ENCODE results near the gene MAPK4. TPM values are rescaled to one million over a fixed set of nuclear protein-coding genes. Genes with fewer than 3 reads are reported as not detected.
"Not testable (repeated sequence)": the region's sequence is repeated elsewhere in the genome, so short reads cannot be mapped to it uniquely, and the experiment has no call there.

MAPK4 gene
- total RNA-seq, 2 donors from 2014 or later: not detected

- H3K36me3 Mint-ChIP-seq: no peaks in the 10 kb centered on the region
- no peak overlapping the region for H3K27ac Mint-ChIP-seq
- no peak overlapping the region for H3K4me3 Mint-ChIP-seq
- DNase-seq (ENCODE audit: low spot score) (no peak), ATAC-seq (no peak)
- no peaks in the 10 kb centered on the region for H3K9me3 Mint-ChIP-seq
- H3K4me1 Mint-ChIP-seq (ENCODE audit: low read depth in 2 of 2): no peaks in the 10 kb centered on the region
- peaks cover 4 to 5% of the 10 kb centered on the region in 2 donors for H3K27me3 Mint-ChIP-seq
Observed at GRCh38 chr18:50700245-50701165, 140.6 kb downstream of the MAPK4 start.

- Mint-ChIP-seq H3K4me1 (ENCODE audit: low read depth in 2 of 2) (no peaks in the 10 kb centered on the region), H3K4me3 (no peak overlapping the region), H3K9me3 (no peaks in the 10 kb centered on the region), H3K36me3 (no peaks in the 10 kb centered on the region), H3K27me3 (peaks cover 0 to 5% of the 10 kb centered on the region in 2 donors), H3K27ac (no peak overlapping the region)
- no peak for ATAC-seq
- DNase-seq (ENCODE audit: low spot score): no peak
Observed at GRCh38 chr18:50704357-50704940, 144.6 kb downstream of the MAPK4 start.

GRCh38 chr18:50706199-50706598 lies 146.3 kb downstream of the MAPK4 start:
- H3K9me3 Mint-ChIP-seq: no peaks in the 10 kb centered on the region
- no peak for DNase-seq (ENCODE audit: low spot score)
- no peaks in the 10 kb centered on the region for H3K4me1 Mint-ChIP-seq (ENCODE audit: low read depth in 2 of 2)
- H3K4me3 Mint-ChIP-seq: no peak overlapping the region
- peaks cover 0 to 5% of the 10 kb centered on the region in 2 donors for H3K27me3 Mint-ChIP-seq
- H3K36me3 Mint-ChIP-seq: no peaks in the 10 kb centered on the region
- no peak overlapping the region for H3K27ac Mint-ChIP-seq
- ATAC-seq: no peak

GRCh38 chr18:50706651-50707050 lies 146.8 kb downstream of the MAPK4 start:
- Mint-ChIP-seq H3K36me3 (no peaks in the 10 kb centered on the region), H3K27me3 (peaks cover 0 to 5% of the 10 kb centered on the region in 2 donors), H3K9me3 (no peaks in the 10 kb centered on the region), H3K4me1 (ENCODE audit: low read depth in 2 of 2) (no peaks in the 10 kb centered on the region), H3K4me3 (no peak overlapping the region), H3K27ac (no peak overlapping the region)
- ATAC-seq (no peak), DNase-seq (ENCODE audit: low spot score) (no peak)

- not testable (repeated sequence) for H3K27me3 Mint-ChIP-seq; ATAC-seq; H3K9me3 Mint-ChIP-seq; H3K36me3 Mint-ChIP-seq; DNase-seq (ENCODE audit: low spot score); H3K4me1 Mint-ChIP-seq (ENCODE audit: low read depth in 2 of 2); H3K27ac Mint-ChIP-seq; H3K4me3 Mint-ChIP-seq
Observed at GRCh38 chr18:50707297-50707696, 147.4 kb downstream of the MAPK4 start.

- Mint-ChIP-seq H3K36me3 (no peaks in the 10 kb centered on the region), H3K4me1 (ENCODE audit: low read depth in 2 of 2) (no peaks in the 10 kb centered on the region), H3K27me3 (peaks cover 0 to 5% of the 10 kb centered on the region in 2 donors), H3K27ac (no peak overlapping the region), H3K4me3 (no peak overlapping the region), H3K9me3 (no peaks in the 10 kb centered on the region)
- no peak for DNase-seq (ENCODE audit: low spot score)
- ATAC-seq: no peak
Observed at GRCh38 chr18:50707855-50708469, 148.1 kb downstream of the MAPK4 start.

GRCh38 chr18:50709193-50709592 lies 149.3 kb downstream of the MAPK4 start:
- no peak for ATAC-seq
- H3K36me3 Mint-ChIP-seq: no peaks in the 10 kb centered on the region
- H3K4me1 Mint-ChIP-seq (ENCODE audit: low read depth in 2 of 2): no peaks in the 10 kb centered on the region
- H3K9me3 Mint-ChIP-seq: no peaks in the 10 kb centered on the region
- DNase-seq (ENCODE audit: low spot score): no peak
- no peaks in the 10 kb centered on the region for H3K27me3 Mint-ChIP-seq
- no peak overlapping the region for H3K4me3 Mint-ChIP-seq
- H3K27ac Mint-ChIP-seq: no peak overlapping the region

GRCh38 chr18:50711386-50711785 lies 151.5 kb downstream of the MAPK4 start:
- H3K4me3 Mint-ChIP-seq: no peak overlapping the region
- no peak for DNase-seq (ENCODE audit: low spot score)
- no peak for ATAC-seq

GRCh38 chr18:50715919-50716318 lies 156.0 kb downstream of the MAPK4 start:
- peaks cover 4% of the 10 kb centered on the region for H3K9me3 Mint-ChIP-seq
- no peak overlapping the region for H3K4me3 Mint-ChIP-seq
- ATAC-seq (no peak), DNase-seq (ENCODE audit: low spot score) (no peak)
- no peak overlapping the region for H3K27ac Mint-ChIP-seq
- H3K36me3 Mint-ChIP-seq: no peaks in the 10 kb centered on the region
- no peaks in the 10 kb centered on the region for H3K4me1 Mint-ChIP-seq (ENCODE audit: low read depth in 2 of 2)
- H3K27me3 Mint-ChIP-seq: peaks cover 8 to 16% of the 10 kb centered on the region in 2 donors

More at GRCh38 chr18:50711386-50711785, 151.5 kb downstream of the MAPK4 start:
- Mint-ChIP-seq H3K27me3 (peaks cover 8% of the 10 kb centered on the region in 2 donors), H3K9me3 (peaks cover 4% of the 10 kb centered on the region), H3K36me3 (no peaks in the 10 kb centered on the region), H3K27ac (no peak overlapping the region), H3K4me1 (ENCODE audit: low read depth in 2 of 2) (no peaks in the 10 kb centered on the region)

GRCh38 chr18:50716902-50717301 lies 157.0 kb downstream of the MAPK4 start:
- DNase-seq (ENCODE audit: low spot score): no peak
- Mint-ChIP-seq H3K27me3 (peaks cover 8 to 16% of the 10 kb centered on the region in 2 donors), H3K36me3 (no peaks in the 10 kb centered on the region), H3K4me3 (no peak overlapping the region), H3K27ac (no peak overlapping the region), H3K9me3 (peaks cover 4% of the 10 kb centered on the region), H3K4me1 (ENCODE audit: low read depth in 2 of 2) (no peaks in the 10 kb centered on the region)
- ATAC-seq: no peak

GRCh38 chr18:50717563-50717962 lies 157.7 kb downstream of the MAPK4 start:
- H3K4me3 Mint-ChIP-seq: no peak overlapping the region
- DNase-seq (ENCODE audit: low spot score) (no peak), ATAC-seq (no peak)
- H3K36me3 Mint-ChIP-seq: no peaks in the 10 kb centered on the region
- H3K27ac Mint-ChIP-seq: no peak overlapping the region
- no peaks in the 10 kb centered on the region for H3K4me1 Mint-ChIP-seq (ENCODE audit: low read depth in 2 of 2)
- H3K27me3 Mint-ChIP-seq: peaks cover 8 to 16% of the 10 kb centered on the region in 2 donors
- H3K9me3 Mint-ChIP-seq: peaks cover 4% of the 10 kb centered on the region

- DNase-seq (ENCODE audit: low spot score) (no peak), ATAC-seq (no peak)
- Mint-ChIP-seq H3K4me1 (ENCODE audit: low read depth in 2 of 2) (no peaks in the 10 kb centered on the region), H3K36me3 (no peaks in the 10 kb centered on the region), H3K9me3 (peaks cover 4% of the 10 kb centered on the region), H3K27me3 (peaks cover 8 to 16% of the 10 kb centered on the region in 2 donors), H3K27ac (no peak overlapping the region), H3K4me3 (no peak overlapping the region)
Observed at GRCh38 chr18:50719471-50720324, 159.8 kb downstream of the MAPK4 start.

GRCh38 chr18:50720325-50720674 lies 160.4 kb downstream of the MAPK4 start:
- no peak overlapping the region for H3K4me3 Mint-ChIP-seq
- no peaks in the 10 kb centered on the region for H3K36me3 Mint-ChIP-seq
- H3K27ac Mint-ChIP-seq: no peak overlapping the region
- DNase-seq (ENCODE audit: low spot score) (no peak), ATAC-seq (no peak)
- peaks cover 6 to 16% of the 10 kb centered on the region in 2 donors for H3K27me3 Mint-ChIP-seq
- no peaks in the 10 kb centered on the region for H3K4me1 Mint-ChIP-seq (ENCODE audit: low read depth in 2 of 2)
- H3K9me3 Mint-ChIP-seq: peaks cover 4% of the 10 kb centered on the region

All from natural killer cell treated with Interleukin-12 subunit alpha and Interleukin-12 subunit beta and Interleukin-15 and Interleukin-18, amount 100 ng/mL, for 72 hours (primary cell).